ENCODE data around the gene CR1L.
A peak's percentile ranks its signal among the peaks of the same experiment; 100 is the strongest.
"Not testable (repeated sequence)": the region's sequence is repeated elsewhere in the genome, so short reads cannot be mapped to it uniquely, and the experiment has no call there.

CR1L gene

GRCh38 chr1:207644852-207645634 lies at the start of gene CR1L:
CR1L (plus strand) TSS chr1:207645133; CDS start chr1:207645234, 101 bp downstream.
- DNase-seq: peak; percentile 75

GRCh38 chr1:207603777-207604176 lies 41.2 kb upstream of the CR1L start:
- no peak for DNase-seq

- no peak for DNase-seq
Measured at GRCh38 chr1:207605444-207606361, 39.2 kb upstream of the CR1L start.

- no peak for DNase-seq
Measured at GRCh38 chr1:207606362-207606755, 38.6 kb upstream of the CR1L start.

GRCh38 chr1:207612762-207613161 lies 32.2 kb upstream of the CR1L start:
- DNase-seq: no peak

GRCh38 chr1:207619871-207620542 lies 24.9 kb upstream of the CR1L start:
- no peak for DNase-seq

GRCh38 chr1:207620543-207620893 lies 24.4 kb upstream of the CR1L start:
- DNase-seq: no peak

GRCh38 chr1:207625504-207626071 lies 19.3 kb upstream of the CR1L start:
- DNase-seq: not testable (repeated sequence)

GRCh38 chr1:207626972-207627337 lies 18.0 kb upstream of the CR1L start:
- no peak for DNase-seq

- DNase-seq: no peak
Measured at GRCh38 chr1:207627496-207627895, 17.4 kb upstream of the CR1L start.

GRCh38 chr1:207628776-207629175 lies 16.2 kb upstream of the CR1L start:
- DNase-seq: no peak

GRCh38 chr1:207631137-207631536 lies 13.8 kb upstream of the CR1L start:
- DNase-seq: no peak

- DNase-seq: no peak
Measured at GRCh38 chr1:207633226-207633625, 11.7 kb upstream of the CR1L start.

- not testable (repeated sequence) for DNase-seq
Measured at GRCh38 chr1:207633699-207634289, 11.1 kb upstream of the CR1L start.

GRCh38 chr1:207634293-207634692 lies 10.6 kb upstream of the CR1L start:
- not testable (repeated sequence) for DNase-seq

GRCh38 chr1:207635569-207636186 lies 9.3 kb upstream of the CR1L start:
- DNase-seq: not testable (repeated sequence)

GRCh38 chr1:207638487-207639145 lies 6.3 kb upstream of the CR1L start:
- not testable (repeated sequence) for DNase-seq

- DNase-seq: not testable (repeated sequence)
Measured at GRCh38 chr1:207639362-207639761, 5.6 kb upstream of the CR1L start.

GRCh38 chr1:207644166-207644851 lies 624 bp upstream of the CR1L start:
- DNase-seq: no peak

GRCh38 chr1:207645635-207646081 lies 725 bp downstream of the CR1L start:
- DNase-seq: no peak

- DNase-seq: no peak
Measured at GRCh38 chr1:207646171-207646570, 1.2 kb downstream of the CR1L start.
